Liver (tissue), 9 donors: ENCODE measurements around the gene ILDR1. TPM values are rescaled to one million over a fixed set of nuclear protein-coding genes. Genes with fewer than 3 reads are reported as not detected.

Experiments used
- DNase-seq: peaks from one replicate; pipeline ENCODE4 v3.0.0-alpha.2; 2017; ENCODE audit warnings: low spot score
- H3K27ac ChIP-seq, 2 donors: one replicate each; pipeline ENCODE4 v1.7.0; 2013; ENCODE audit warnings: inconsistent platforms in 2 of 2, low read length in 2 of 2, control low read depth in 1 of 2, low read depth in 1 of 2, mild to moderate bottlenecking in 1 of 2
- H3K27me3 ChIP-seq, 4 donors: one replicate each; pipeline versions ENCODE4 v1.6.1 to v1.7.0; 2013; ENCODE audit warnings: low read length in 3 of 4, inconsistent platforms in 1 of 4, mild to moderate bottlenecking in 1 of 4, moderate library complexity in 1 of 4; ENCODE audit not compliant: control insufficient read depth in 4 of 4, insufficient read depth in 4 of 4
- H3K36me3 ChIP-seq, 4 donors: one replicate each; pipeline versions ENCODE4 v1.6.1 to v1.7.0; 2013; ENCODE audit warnings: low read length in 3 of 4, mild to moderate bottlenecking in 3 of 4, low read depth in 1 of 4, moderate library complexity in 1 of 4; ENCODE audit not compliant: control insufficient read depth in 4 of 4, insufficient read depth in 3 of 4
- H3K4me1 ChIP-seq, 4 donors: one replicate each; pipeline versions ENCODE4 v1.6.1 to v1.7.0; 2013; ENCODE audit warnings: low read length in 3 of 4, mild to moderate bottlenecking in 3 of 4, moderate library complexity in 1 of 4; ENCODE audit not compliant: control insufficient read depth in 4 of 4, insufficient read depth in 4 of 4
- H3K4me3 ChIP-seq, 3 donors: one replicate each; pipeline versions ENCODE4 v1.6.1 to v1.7.0; 2013; ENCODE audit warnings: low read length in 3 of 3, control low read depth in 1 of 3, low read depth in 1 of 3, mild to moderate bottlenecking in 1 of 3
- H3K9ac ChIP-seq, 2 donors: one replicate each; pipeline ENCODE4 v1.7.0; 2013; ENCODE audit warnings: low read length in 2 of 2, mild to moderate bottlenecking in 2 of 2, moderate library complexity in 2 of 2, control low read depth in 1 of 2, low read depth in 1 of 2
- H3K9me3 ChIP-seq, 4 donors: one replicate each; pipeline versions ENCODE4 v1.6.1 to v1.7.0; 2013; ENCODE audit warnings: low read length in 3 of 4; ENCODE audit not compliant: control insufficient read depth in 4 of 4
- EGR1 ChIP-seq, 2 donors: IDR thresholded peaks; 2 replicates each; pipeline ENCODE4 v1.6.1; 2016 to 2018; ENCODE audit warnings: antibody characterized with exemption in 2 of 2, low read depth in 2 of 2
- FOXA1 ChIP-seq: IDR thresholded peaks from 2 replicates; pipeline ENCODE4 v1.6.1; 2016; ENCODE audit warnings: antibody characterized with exemption
- FOXA2 ChIP-seq: IDR thresholded peaks from 2 replicates; pipeline ENCODE4 v1.6.1; 2016; ENCODE audit warnings: antibody characterized with exemption
- GABPA ChIP-seq, 2 donors: IDR thresholded peaks in 1 of 2; conservative IDR thresholded peaks in 1 of 2; 2 replicates each; pipeline ENCODE4 v1.6.1; 2016; ENCODE audit warnings: antibody characterized with exemption in 2 of 2, mild to moderate bottlenecking in 1 of 2, moderate library complexity in 1 of 2
- HNF4A ChIP-seq, 2 donors: conservative IDR thresholded peaks; 2 replicates each; pipeline ENCODE4 v1.6.1; 2016; ENCODE audit warnings: antibody characterized with exemption in 2 of 2, mild to moderate bottlenecking in 2 of 2
- HNF4G ChIP-seq: IDR thresholded peaks from 2 replicates; pipeline ENCODE4 v1.6.1; 2016; ENCODE audit warnings: antibody characterized with exemption
- JUND ChIP-seq, 2 donors: IDR thresholded peaks; 2 replicates each; pipeline ENCODE4 v1.6.1; 2016; ENCODE audit warnings: antibody characterized with exemption in 2 of 2
- NR2F2 ChIP-seq: IDR thresholded peaks from 2 replicates; pipeline ENCODE4 v1.6.1; 2016; ENCODE audit warnings: antibody characterized with exemption
- RAD21 ChIP-seq, 2 donors: IDR thresholded peaks; 2 replicates each; pipeline ENCODE4 v1.6.1; 2016; ENCODE audit warnings: antibody characterized with exemption in 2 of 2, mild to moderate bottlenecking in 2 of 2
- RXRA ChIP-seq, 2 donors: IDR thresholded peaks; 2 replicates each; pipeline ENCODE4 v1.6.1; 2017 to 2018; ENCODE audit warnings: antibody characterized with exemption in 2 of 2, mild to moderate bottlenecking in 1 of 2
- SP1 ChIP-seq: IDR thresholded peaks from 2 replicates; pipeline ENCODE4 v1.6.1; 2018; ENCODE audit warnings: antibody characterized with exemption, mild to moderate bottlenecking
- TAF1 ChIP-seq: conservative IDR thresholded peaks from 2 replicates; pipeline ENCODE4 v1.6.1; 2016; ENCODE audit warnings: antibody characterized with exemption, mild to moderate bottlenecking
- YY1 ChIP-seq: IDR thresholded peaks from 2 replicates; pipeline ENCODE4 v1.6.1; 2016; ENCODE audit warnings: antibody characterized with exemption, mild to moderate bottlenecking
- WGBS: extraction: QIAGEN DNeasy Blood & Tissue Kit; methylation state at CpG from one replicate; pipeline ENCODE4 v1.1.7; 2013; 5-methylcytosine and 5-hydroxymethylcytosine counted together
- polyA plus RNA-seq, 2 donors: library from polyadenylated mRNA; stranded (reverse) in 1 of 2; unstranded in 1 of 2; fragments of 200-250 nt in 1 of 2; fragments of >200 nt in 1 of 2; fragmentation: Nextera tagmentation in 1 of 2; extraction: Ambion mirVana in 1 of 2; gene quantifications; one replicate each; pipeline versions ENCODE4 v1.2.1 to v1.2.3, GENCODE V29; 2013 to 2015
- total RNA-seq, 2 donors: library from RNA; depleted of rRNA; stranded (reverse); fragments of >200 nt; gene quantifications; one replicate each; pipeline ENCODE4 v1.2.3, GENCODE V29; 2014
- TF ChIP-seq, protein P1 (sequence below): fragments of 150-350 bp; IDR thresholded peaks from 2 replicates; pipeline ENCODE4 v1.5.1; 2017; ENCODE audit warnings: improper control_type of control experiment, low read depth, low read length; ENCODE audit not compliant: missing input control
- TF ChIP-seq, protein P2 (sequence below): IDR thresholded peaks from 2 replicates; pipeline ENCODE4 v1.6.1; 2016; ENCODE audit warnings: antibody characterized with exemption, mild to moderate bottlenecking
- TF ChIP-seq, protein P3 (sequence below): IDR thresholded peaks from 2 replicates; pipeline ENCODE4 v1.6.1; 2016; ENCODE audit warnings: antibody characterized with exemption
- TF ChIP-seq, protein P4 (sequence below): IDR thresholded peaks from 2 replicates; pipeline ENCODE4 v1.6.1; 2016; ENCODE audit warnings: antibody characterized with exemption
- TF ChIP-seq, protein P5 (sequence below): IDR thresholded peaks from 2 replicates; pipeline ENCODE4 v1.6.1; 2016; ENCODE audit warnings: antibody characterized with exemption
- donor health status: healthy.
- donor health status: healthy.
- donor health status: healthy.
- donor health status: healthy.
- donor health status: healthy.

ILDR1 gene
- total and polyA plus RNA-seq, 4 donors = 0.07 to 1.7 (median 0.19) TPM

DNA sequence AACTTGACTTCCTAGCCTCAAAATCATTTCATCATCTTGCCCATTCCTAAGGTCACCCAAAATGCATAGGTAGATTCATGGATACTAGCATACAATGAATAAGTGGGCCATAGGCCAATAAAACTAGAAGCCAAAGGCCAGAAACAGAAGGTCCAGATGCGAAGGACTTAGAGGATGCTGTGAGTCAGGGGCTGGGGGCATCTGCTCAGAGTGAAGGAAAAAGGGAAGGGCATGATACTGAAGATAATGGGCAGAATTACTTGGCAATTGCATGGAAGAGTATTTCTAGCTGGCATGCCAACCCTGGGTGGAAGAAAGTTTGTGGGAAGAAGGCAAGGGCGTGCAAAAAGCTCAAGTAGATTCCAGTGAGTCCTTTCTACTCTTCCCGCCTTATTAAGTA lies 27.5 kb downstream of the ILDR1 start:
- Histone ChIP-seq H3K4me3 (no peak overlapping the region), H3K36me3 (no peaks in the 10 kb centered on the region), H3K27ac (no peak overlapping the region), H3K27me3 (no peaks in the 10 kb centered on the region), H3K4me1 (peaks cover 0 to 4% (median 0%) of the 10 kb centered on the region in 4 donors), H3K9me3 (no peaks in the 10 kb centered on the region), H3K9ac (no peak overlapping the region)
- no peak for TF ChIP-seq HNF4A (conservative IDR thresholded peaks at IDR 0.05)
- no peak for TF ChIP-seq FOXA1
- TF ChIP-seq SP1 = no peak
- no peak for TF ChIP-seq RXRA (IDR thresholded peaks at IDR 0.05)
- TF ChIP-seq, protein P1, sequence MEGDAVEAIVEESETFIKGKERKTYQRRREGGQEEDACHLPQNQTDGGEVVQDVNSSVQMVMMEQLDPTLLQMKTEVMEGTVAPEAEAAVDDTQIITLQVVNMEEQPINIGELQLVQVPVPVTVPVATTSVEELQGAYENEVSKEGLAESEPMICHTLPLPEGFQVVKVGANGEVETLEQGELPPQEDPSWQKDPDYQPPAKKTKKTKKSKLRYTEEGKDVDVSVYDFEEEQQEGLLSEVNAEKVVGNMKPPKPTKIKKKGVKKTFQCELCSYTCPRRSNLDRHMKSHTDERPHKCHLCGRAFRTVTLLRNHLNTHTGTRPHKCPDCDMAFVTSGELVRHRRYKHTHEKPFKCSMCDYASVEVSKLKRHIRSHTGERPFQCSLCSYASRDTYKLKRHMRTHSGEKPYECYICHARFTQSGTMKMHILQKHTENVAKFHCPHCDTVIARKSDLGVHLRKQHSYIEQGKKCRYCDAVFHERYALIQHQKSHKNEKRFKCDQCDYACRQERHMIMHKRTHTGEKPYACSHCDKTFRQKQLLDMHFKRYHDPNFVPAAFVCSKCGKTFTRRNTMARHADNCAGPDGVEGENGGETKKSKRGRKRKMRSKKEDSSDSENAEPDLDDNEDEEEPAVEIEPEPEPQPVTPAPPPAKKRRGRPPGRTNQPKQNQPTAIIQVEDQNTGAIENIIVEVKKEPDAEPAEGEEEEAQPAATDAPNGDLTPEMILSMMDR = no peak
- TF ChIP-seq, protein P2, sequence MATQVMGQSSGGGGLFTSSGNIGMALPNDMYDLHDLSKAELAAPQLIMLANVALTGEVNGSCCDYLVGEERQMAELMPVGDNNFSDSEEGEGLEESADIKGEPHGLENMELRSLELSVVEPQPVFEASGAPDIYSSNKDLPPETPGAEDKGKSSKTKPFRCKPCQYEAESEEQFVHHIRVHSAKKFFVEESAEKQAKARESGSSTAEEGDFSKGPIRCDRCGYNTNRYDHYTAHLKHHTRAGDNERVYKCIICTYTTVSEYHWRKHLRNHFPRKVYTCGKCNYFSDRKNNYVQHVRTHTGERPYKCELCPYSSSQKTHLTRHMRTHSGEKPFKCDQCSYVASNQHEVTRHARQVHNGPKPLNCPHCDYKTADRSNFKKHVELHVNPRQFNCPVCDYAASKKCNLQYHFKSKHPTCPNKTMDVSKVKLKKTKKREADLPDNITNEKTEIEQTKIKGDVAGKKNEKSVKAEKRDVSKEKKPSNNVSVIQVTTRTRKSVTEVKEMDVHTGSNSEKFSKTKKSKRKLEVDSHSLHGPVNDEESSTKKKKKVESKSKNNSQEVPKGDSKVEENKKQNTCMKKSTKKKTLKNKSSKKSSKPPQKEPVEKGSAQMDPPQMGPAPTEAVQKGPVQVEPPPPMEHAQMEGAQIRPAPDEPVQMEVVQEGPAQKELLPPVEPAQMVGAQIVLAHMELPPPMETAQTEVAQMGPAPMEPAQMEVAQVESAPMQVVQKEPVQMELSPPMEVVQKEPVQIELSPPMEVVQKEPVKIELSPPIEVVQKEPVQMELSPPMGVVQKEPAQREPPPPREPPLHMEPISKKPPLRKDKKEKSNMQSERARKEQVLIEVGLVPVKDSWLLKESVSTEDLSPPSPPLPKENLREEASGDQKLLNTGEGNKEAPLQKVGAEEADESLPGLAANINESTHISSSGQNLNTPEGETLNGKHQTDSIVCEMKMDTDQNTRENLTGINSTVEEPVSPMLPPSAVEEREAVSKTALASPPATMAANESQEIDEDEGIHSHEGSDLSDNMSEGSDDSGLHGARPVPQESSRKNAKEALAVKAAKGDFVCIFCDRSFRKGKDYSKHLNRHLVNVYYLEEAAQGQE = no peak
- no peak for TF ChIP-seq NR2F2
- TF ChIP-seq RAD21 (IDR thresholded peaks at IDR 0.05) = no peak
- TF ChIP-seq FOXA2 = no peak
- TF ChIP-seq GABPA (IDR thresholded peaks at IDR 0.05 in 1 of 2, conservative IDR thresholded peaks at IDR 0.05 in 1 of 2) = no peak
- no peak for TF ChIP-seq TAF1
- no peak for TF ChIP-seq YY1
- TF ChIP-seq, protein P3, sequence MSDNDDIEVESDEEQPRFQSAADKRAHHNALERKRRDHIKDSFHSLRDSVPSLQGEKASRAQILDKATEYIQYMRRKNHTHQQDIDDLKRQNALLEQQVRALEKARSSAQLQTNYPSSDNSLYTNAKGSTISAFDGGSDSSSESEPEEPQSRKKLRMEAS = no peak
- TF ChIP-seq JUND (IDR thresholded peaks at IDR 0.05) = no peak
- TF ChIP-seq, protein P4, sequence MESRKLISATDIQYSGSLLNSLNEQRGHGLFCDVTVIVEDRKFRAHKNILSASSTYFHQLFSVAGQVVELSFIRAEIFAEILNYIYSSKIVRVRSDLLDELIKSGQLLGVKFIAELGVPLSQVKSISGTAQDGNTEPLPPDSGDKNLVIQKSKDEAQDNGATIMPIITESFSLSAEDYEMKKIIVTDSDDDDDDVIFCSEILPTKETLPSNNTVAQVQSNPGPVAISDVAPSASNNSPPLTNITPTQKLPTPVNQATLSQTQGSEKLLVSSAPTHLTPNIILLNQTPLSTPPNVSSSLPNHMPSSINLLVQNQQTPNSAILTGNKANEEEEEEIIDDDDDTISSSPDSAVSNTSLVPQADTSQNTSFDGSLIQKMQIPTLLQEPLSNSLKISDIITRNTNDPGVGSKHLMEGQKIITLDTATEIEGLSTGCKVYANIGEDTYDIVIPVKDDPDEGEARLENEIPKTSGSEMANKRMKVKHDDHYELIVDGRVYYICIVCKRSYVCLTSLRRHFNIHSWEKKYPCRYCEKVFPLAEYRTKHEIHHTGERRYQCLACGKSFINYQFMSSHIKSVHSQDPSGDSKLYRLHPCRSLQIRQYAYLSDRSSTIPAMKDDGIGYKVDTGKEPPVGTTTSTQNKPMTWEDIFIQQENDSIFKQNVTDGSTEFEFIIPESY = no peak
- no peak for TF ChIP-seq EGR1 (IDR thresholded peaks at IDR 0.05; ENCODE audit: low read depth in 2 of 2)
- TF ChIP-seq, protein P5, sequence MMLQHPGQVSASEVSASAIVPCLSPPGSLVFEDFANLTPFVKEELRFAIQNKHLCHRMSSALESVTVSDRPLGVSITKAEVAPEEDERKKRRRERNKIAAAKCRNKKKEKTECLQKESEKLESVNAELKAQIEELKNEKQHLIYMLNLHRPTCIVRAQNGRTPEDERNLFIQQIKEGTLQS = no peak
- TF ChIP-seq HNF4G = no peak
- no peak for DNase-seq
- 89% methylated on average over 3 of the region's 3 CpGs for WGBS
